Measurements from ENCODE around the gene PCDHGC4.

Gene PCDHGC4

GRCh38 chr5:141489841-141490240, 5.0 kb downstream of the PCDHGC4 start:
- H3K27me3 ChIP-seq (replicated peaks in 2 of 5; ENCODE audit: control insufficient read depth in 4 of 5, insufficient read depth in 5 of 5, low read length in 4 of 5): peaks cover 14 to 97% (median 65%) of the 10 kb centered on the region in 5 experiments
- WGBS (ENCODE audit: insufficient coverage): 96% methylated on average over 9 of the region's 10 CpGs
- ChIA-PET CTCF (interaction anchor here (0.6 to 1.3 kb wide), 5 partner anchors 9 to 72 kb away, joined by 3 to 6 read pairs (median 3); partner anchors contain the start of gene PCDHGB7), POLR2A (no interaction called here)
- no peaks in the 10 kb centered on the region for H3K36me3 ChIP-seq (ENCODE audit: control insufficient read depth in 4 of 4, insufficient read depth in 4 of 4, low read length in 3 of 4)
- H3K4me1 ChIP-seq (ENCODE audit: control extremely low read depth in 1 of 4, control insufficient read depth in 4 of 4, insufficient read depth in 4 of 4, low read length in 3 of 4): peaks cover 0 to 26% (median 16%) of the 10 kb centered on the region in 4 experiments
- no peak overlapping the region for H3K27ac ChIP-seq (ENCODE audit: insufficient read depth in 1 of 2, low read depth in 1 of 2, low read length in 2 of 2, poor library complexity in 1 of 2, severe bottlenecking in 2 of 2)
- H3K4me3 ChIP-seq (ENCODE audit: control insufficient read depth in 1 of 7, extremely low read depth in 1 of 7, insufficient read depth in 4 of 7, low read depth in 2 of 7, low read length in 6 of 7): no peak overlapping the region
- no peak for DNase-seq
- peaks cover 0 to 4% (median 3%) of the 10 kb centered on the region in 5 experiments for H3K9me3 ChIP-seq (ENCODE audit: control extremely low read depth in 1 of 5, control insufficient read depth in 4 of 5, insufficient read depth in 2 of 5, low read depth in 1 of 5, low read length in 4 of 5)

DNA sequence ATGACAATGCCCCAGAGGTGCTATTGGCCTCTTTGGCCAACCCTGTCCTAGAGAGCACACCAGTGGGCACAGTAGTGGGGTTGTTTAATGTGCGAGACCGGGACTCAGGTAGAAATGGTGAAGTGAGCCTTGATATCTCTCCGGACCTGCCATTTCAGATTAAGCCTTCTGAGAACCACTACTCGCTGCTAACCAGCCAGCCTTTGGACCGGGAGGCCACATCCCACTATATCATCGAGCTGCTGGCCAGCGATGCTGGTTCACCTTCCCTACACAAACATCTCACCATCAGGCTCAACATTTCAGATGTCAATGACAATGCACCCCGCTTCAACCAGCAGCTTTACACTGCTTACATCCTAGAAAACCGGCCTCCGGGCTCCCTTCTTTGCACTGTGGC, 5.4 kb downstream of the PCDHGC4 start:
- Histone ChIP-seq H3K27ac (ENCODE audit: insufficient read depth in 1 of 2, low read depth in 1 of 2, low read length in 2 of 2, poor library complexity in 1 of 2, severe bottlenecking in 2 of 2) (no peak overlapping the region), H3K4me1 (ENCODE audit: control extremely low read depth in 1 of 4, control insufficient read depth in 4 of 4, insufficient read depth in 4 of 4, low read length in 3 of 4) (peaks cover 0 to 24% (median 14%) of the 10 kb centered on the region in 4 experiments), H3K36me3 (ENCODE audit: control insufficient read depth in 4 of 4, insufficient read depth in 4 of 4, low read length in 3 of 4) (no peaks in the 10 kb centered on the region), H3K27me3 (replicated peaks in 2 of 5; ENCODE audit: control insufficient read depth in 4 of 5, insufficient read depth in 5 of 5, low read length in 4 of 5) (peaks cover 12 to 97% (median 64%) of the 10 kb centered on the region in 5 experiments), H3K4me3 (ENCODE audit: control insufficient read depth in 1 of 7, extremely low read depth in 1 of 7, insufficient read depth in 4 of 7, low read depth in 2 of 7, low read length in 6 of 7) (no peak overlapping the region), H3K9me3 (ENCODE audit: control extremely low read depth in 1 of 5, control insufficient read depth in 4 of 5, insufficient read depth in 2 of 5, low read depth in 1 of 5, low read length in 4 of 5) (peaks cover 0 to 4% (median 2%) of the 10 kb centered on the region in 5 experiments)
- ChIA-PET POLR2A (no interaction called here), CTCF (interaction anchor here (0.6 kb wide), 1 partner anchor 69 kb away, joined by 3 read pairs; no protein-coding TSS in a partner anchor)
- DNase-seq: no peak
- 93% methylated on average over 8 of the region's 10 CpGs for WGBS (ENCODE audit: insufficient coverage)

- CTCF ChIA-PET: no interaction called here
- no peaks in the 10 kb centered on the region for H3K36me3 ChIP-seq (ENCODE audit: control insufficient read depth in 4 of 4, insufficient read depth in 4 of 4, low read length in 3 of 4)
- DNase-seq: no peak
- peaks cover 0 to 23% (median 13%) of the 10 kb centered on the region in 4 experiments for H3K4me1 ChIP-seq (ENCODE audit: control extremely low read depth in 1 of 4, control insufficient read depth in 4 of 4, insufficient read depth in 4 of 4, low read length in 3 of 4)
- H3K27ac ChIP-seq (ENCODE audit: insufficient read depth in 1 of 2, low read depth in 1 of 2, low read length in 2 of 2, poor library complexity in 1 of 2, severe bottlenecking in 2 of 2): no peak overlapping the region
- WGBS (ENCODE audit: insufficient coverage): 75% methylated on average over 11 of the region's 13 CpGs
- peaks cover 7 to 97% (median 61%) of the 10 kb centered on the region in 5 experiments for H3K27me3 ChIP-seq (replicated peaks in 2 of 5; ENCODE audit: control insufficient read depth in 4 of 5, insufficient read depth in 5 of 5, low read length in 4 of 5)
- peaks cover 0 to 4% (median 0%) of the 10 kb centered on the region in 5 experiments for H3K9me3 ChIP-seq (ENCODE audit: control extremely low read depth in 1 of 5, control insufficient read depth in 4 of 5, insufficient read depth in 2 of 5, low read depth in 1 of 5, low read length in 4 of 5)
- POLR2A ChIA-PET: no interaction called here
- no peak overlapping the region for H3K4me3 ChIP-seq (ENCODE audit: control insufficient read depth in 1 of 7, extremely low read depth in 1 of 7, insufficient read depth in 4 of 7, low read depth in 2 of 7, low read length in 6 of 7)
Observed at GRCh38 chr5:141490771-141491170, 5.9 kb downstream of the PCDHGC4 start.

DNA sequence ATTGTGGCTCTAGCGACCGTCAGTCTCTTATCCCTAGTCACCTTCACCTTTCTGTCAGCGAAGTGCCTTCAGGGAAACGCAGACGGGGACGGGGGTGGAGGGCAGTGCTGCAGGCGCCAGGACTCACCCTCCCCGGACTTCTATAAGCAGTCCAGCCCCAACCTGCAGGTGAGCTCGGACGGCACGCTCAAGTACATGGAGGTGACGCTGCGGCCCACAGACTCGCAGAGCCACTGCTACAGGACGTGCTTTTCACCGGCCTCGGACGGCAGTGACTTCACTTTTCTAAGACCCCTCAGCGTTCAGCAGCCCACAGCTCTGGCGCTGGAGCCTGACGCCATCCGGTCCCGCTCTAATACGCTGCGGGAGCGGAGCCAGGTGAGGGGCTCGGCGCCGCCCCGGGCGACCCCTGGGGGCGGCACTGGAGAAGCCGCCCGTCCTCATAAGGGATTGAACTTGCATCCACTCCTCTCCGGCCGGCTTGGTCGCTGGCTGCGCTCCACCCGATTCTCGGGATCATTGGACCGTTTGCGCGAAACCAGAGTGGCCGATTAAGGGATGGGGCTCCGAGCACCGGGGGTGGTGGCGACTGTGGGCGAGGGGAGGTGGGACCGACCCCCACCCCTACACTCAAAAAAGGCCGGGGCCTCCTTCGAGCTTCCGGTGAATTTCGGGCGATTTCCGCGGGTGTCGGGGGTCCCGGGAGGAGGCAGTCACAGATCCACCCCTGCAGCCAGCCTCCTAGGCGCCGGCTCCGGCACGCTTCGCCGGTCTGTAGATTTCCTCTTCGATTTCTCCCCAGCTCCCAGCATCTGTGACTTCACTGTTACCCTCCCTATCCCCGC, 6.7 kb downstream of the PCDHGC4 start:
- H3K36me3 ChIP-seq (ENCODE audit: control insufficient read depth in 4 of 4, insufficient read depth in 4 of 4, low read length in 3 of 4): no peaks in the 10 kb centered on the region
- DNase-seq: peak in 1 of 3 donors; percentile 41
- H3K9me3 ChIP-seq (ENCODE audit: control extremely low read depth in 1 of 5, control insufficient read depth in 4 of 5, insufficient read depth in 2 of 5, low read depth in 1 of 5, low read length in 4 of 5): peaks cover 0 to 4% (median 0%) of the 10 kb centered on the region in 5 experiments
- 4% methylated on average over 59 of the region's 66 CpGs for WGBS (ENCODE audit: insufficient coverage)
- peaks cover 0 to 23% (median 13%) of the 10 kb centered on the region in 4 experiments for H3K4me1 ChIP-seq (ENCODE audit: control extremely low read depth in 1 of 4, control insufficient read depth in 4 of 4, insufficient read depth in 4 of 4, low read length in 3 of 4)
- H3K27ac ChIP-seq (ENCODE audit: insufficient read depth in 1 of 2, low read depth in 1 of 2, low read length in 2 of 2, poor library complexity in 1 of 2, severe bottlenecking in 2 of 2): no peak overlapping the region
- H3K4me3 ChIP-seq (ENCODE audit: control insufficient read depth in 1 of 7, extremely low read depth in 1 of 7, insufficient read depth in 4 of 7, low read depth in 2 of 7, low read length in 6 of 7): peak overlapping the region in 5 of 7 experiments; percentile 16 to 62 (median 58)
- CTCF ChIA-PET: interaction anchor here (1.0 to 2.1 kb wide), 4 partner anchors 17 to 268 kb away, joined by 3 to 8 read pairs (median 4); partner anchors contain the start of genes PCDHB14 and PCDHGA12
- H3K27me3 ChIP-seq (replicated peaks in 2 of 5; ENCODE audit: control insufficient read depth in 4 of 5, insufficient read depth in 5 of 5, low read length in 4 of 5): peaks cover 7 to 98% (median 58%) of the 10 kb centered on the region in 5 experiments
- POLR2A ChIA-PET: no interaction called here

- H3K36me3 ChIP-seq (ENCODE audit: control insufficient read depth in 4 of 4, insufficient read depth in 4 of 4, low read length in 3 of 4): no peaks in the 10 kb centered on the region
- WGBS (ENCODE audit: insufficient coverage): 4% methylated on average over 63 of the region's 68 CpGs
- DNase-seq: peak in 2 of 3 donors; percentile 55 to 69
- ChIA-PET CTCF (interaction anchor here (1.0 to 2.1 kb wide), 8 partner anchors 16 to 269 kb away, joined by 3 to 8 read pairs (median 4); partner anchors contain the start of genes PCDHB14, PCDHGA10, PCDHGA12 and PCDHGC3), POLR2A (no interaction called here)
- peak overlapping the region in 5 of 7 experiments; percentile 16 to 62 (median 58) for H3K4me3 ChIP-seq (ENCODE audit: control insufficient read depth in 1 of 7, extremely low read depth in 1 of 7, insufficient read depth in 4 of 7, low read depth in 2 of 7, low read length in 6 of 7)
- peaks cover 7 to 90% (median 55%) of the 10 kb centered on the region in 5 experiments for H3K27me3 ChIP-seq (replicated peaks in 2 of 5; ENCODE audit: control insufficient read depth in 4 of 5, insufficient read depth in 5 of 5, low read length in 4 of 5)
- H3K4me1 ChIP-seq (ENCODE audit: control extremely low read depth in 1 of 4, control insufficient read depth in 4 of 4, insufficient read depth in 4 of 4, low read length in 3 of 4): peaks cover 0 to 23% (median 13%) of the 10 kb centered on the region in 4 experiments
- no peak overlapping the region for H3K27ac ChIP-seq (ENCODE audit: insufficient read depth in 1 of 2, low read depth in 1 of 2, low read length in 2 of 2, poor library complexity in 1 of 2, severe bottlenecking in 2 of 2)
- no peaks in the 10 kb centered on the region for H3K9me3 ChIP-seq (ENCODE audit: control extremely low read depth in 1 of 5, control insufficient read depth in 4 of 5, insufficient read depth in 2 of 5, low read depth in 1 of 5, low read length in 4 of 5)
Observed at GRCh38 chr5:141492168-141492885, 7.5 kb downstream of the PCDHGC4 start.

DNA sequence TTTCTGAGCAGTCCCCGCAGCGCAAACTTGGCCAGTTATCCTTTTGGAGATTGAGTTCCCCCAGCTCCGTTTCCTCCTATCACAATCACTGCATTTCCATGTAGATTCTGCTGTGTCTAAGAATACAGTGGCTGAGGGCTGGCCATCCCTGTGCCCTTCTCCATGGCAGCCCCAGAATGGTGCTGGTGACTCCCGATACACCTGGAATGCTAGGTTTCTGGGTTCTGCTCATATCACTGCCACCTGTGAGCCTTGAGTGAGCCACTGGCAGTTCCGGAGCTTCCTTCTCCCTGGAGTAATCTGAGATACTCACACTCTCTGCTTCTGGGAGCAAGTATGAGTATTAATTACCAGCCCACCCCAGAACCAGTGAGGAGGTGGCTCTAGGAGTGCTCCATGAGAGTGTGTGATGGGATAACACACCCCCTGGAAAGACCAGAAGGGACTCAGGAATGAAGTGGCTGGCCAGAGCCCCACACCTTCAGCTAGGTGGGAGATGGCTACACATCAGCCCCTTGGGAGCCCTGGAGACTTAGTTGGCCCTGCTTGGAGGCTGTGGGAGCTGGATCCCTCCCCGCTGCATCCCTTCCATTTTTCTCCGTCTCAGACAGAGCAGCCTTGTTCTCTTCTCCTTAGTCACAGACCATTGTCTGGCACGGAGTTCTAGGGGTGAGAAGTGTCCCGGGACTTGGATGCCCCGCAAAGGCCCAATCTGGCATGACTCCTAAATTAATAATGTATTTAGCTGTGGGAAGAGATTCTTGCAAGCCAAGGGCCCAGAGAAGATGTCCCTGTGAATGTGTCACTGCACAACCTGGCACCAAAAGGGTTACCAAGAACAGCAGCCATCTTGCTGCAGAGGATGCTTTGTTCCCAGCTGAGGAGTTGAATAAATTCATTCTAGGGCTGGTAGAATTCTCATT, 8.9 kb downstream of the PCDHGC4 start:
- WGBS (ENCODE audit: insufficient coverage): 81% methylated on average over 5 of the region's 10 CpGs
- no peak overlapping the region for H3K4me3 ChIP-seq (ENCODE audit: control insufficient read depth in 1 of 7, extremely low read depth in 1 of 7, insufficient read depth in 4 of 7, low read depth in 2 of 7, low read length in 6 of 7)
- peaks cover 0 to 23% (median 13%) of the 10 kb centered on the region in 4 experiments for H3K4me1 ChIP-seq (ENCODE audit: control extremely low read depth in 1 of 4, control insufficient read depth in 4 of 4, insufficient read depth in 4 of 4, low read length in 3 of 4)
- POLR2A ChIA-PET: no interaction called here
- CTCF ChIA-PET: interaction anchor here (0.8 to 2.2 kb wide), 12 partner anchors 10 to 81 kb away, joined by 3 to 8 read pairs (median 4); partner anchors contain the start of genes PCDHGA10, PCDHGA11 and PCDHGC3
- no peak for DNase-seq
- H3K27ac ChIP-seq (ENCODE audit: insufficient read depth in 1 of 2, low read depth in 1 of 2, low read length in 2 of 2, poor library complexity in 1 of 2, severe bottlenecking in 2 of 2): no peak overlapping the region
- H3K36me3 ChIP-seq (ENCODE audit: control insufficient read depth in 4 of 4, insufficient read depth in 4 of 4, low read length in 3 of 4): no peaks in the 10 kb centered on the region
- no peaks in the 10 kb centered on the region for H3K9me3 ChIP-seq (ENCODE audit: control extremely low read depth in 1 of 5, control insufficient read depth in 4 of 5, insufficient read depth in 2 of 5, low read depth in 1 of 5, low read length in 4 of 5)
- peaks cover 7 to 80% (median 50%) of the 10 kb centered on the region in 5 experiments for H3K27me3 ChIP-seq (replicated peaks in 2 of 5; ENCODE audit: control insufficient read depth in 4 of 5, insufficient read depth in 5 of 5, low read length in 4 of 5)

Data from common myeloid progenitor, CD34-positive (primary cell).